Type B pancreatic cell (in vitro differentiated cells): ENCODE measurements around the gene BBS7. TPM values are rescaled to one million over a fixed set of nuclear protein-coding genes. Genes with fewer than 3 reads are reported as not detected.

Experiments
- DNase-seq: peaks from one replicate; pipeline ENCODE4 v3.0.0; 2021; ENCODE audit warnings: mixed read lengths; ENCODE audit not compliant: unreplicated experiment; ENCODE audit errors: extremely low spot score
- H3K27ac Mint-ChIP-seq: 2 replicates; pipeline ENCODE4 v1.8.0; 2021; ENCODE audit warnings: mild to moderate bottlenecking, mixed read lengths
- H3K27me3 Mint-ChIP-seq: 2 replicates; pipeline ENCODE4 v1.8.0; 2021; ENCODE audit warnings: mixed read lengths
- H3K36me3 Mint-ChIP-seq: 2 replicates; pipeline ENCODE4 v1.8.0; 2021; ENCODE audit warnings: mixed read lengths
- H3K4me1 Mint-ChIP-seq: one replicate; pipeline ENCODE4 v1.8.0; 2021; ENCODE audit warnings: mixed read lengths; ENCODE audit not compliant: unreplicated experiment
- H3K4me3 Mint-ChIP-seq: 2 replicates; pipeline ENCODE4 v1.8.0; 2021; ENCODE audit warnings: mild to moderate bottlenecking, mixed read lengths
- H3K9me3 Mint-ChIP-seq: 2 replicates; pipeline ENCODE4 v1.8.0; 2021; ENCODE audit warnings: mixed read lengths
- CTCF ChIP-seq: fragments of 200-600 bp; sonication (generic); conservative IDR thresholded peaks from 2 replicates; pipeline ENCODE4 v1.5.0; 2021; ENCODE audit warnings: antibody characterized with exemption, mild to moderate bottlenecking
- long read RNA-seq: library from polyadenylated mRNA; unstranded; transcript quantifications from one replicate; pipeline ENCODE4 v2.0.0, GENCODE V29; 2020
- total RNA-seq: library from RNA; stranded (reverse); gene quantifications from 2 replicates; pipeline ENCODE4 v1.2.1, GENCODE V29; 2021; ENCODE audit warnings: low replicate concordance

BBS7 gene
- 19.0 and 26.0 TPM in 2 replicates for total RNA-seq
- long read RNA-seq, transcript BBS7-201 (19 exons, 3,752 nt) = minor isoform, 5 of 44 reads
- long read RNA-seq, transcript BBS7-202 (4 exons, 725 nt) = major isoform, 14 of 44 reads
- long read RNA-seq, transcript BBS7-204 (18 exons, 2,570 nt) = minor isoform, 6 of 44 reads
- long read RNA-seq, partial matches to known transcripts = 12 of 44 reads
- long read RNA-seq, other reads (novel, unspliced or antisense) = 7 of 44 reads

- peak within 1 kb of the TSS; percentile 94 for H3K27ac Mint-ChIP-seq
- H3K27me3 Mint-ChIP-seq = no peaks in the 10 kb centered on the region
- DNase-seq = peak; percentile 94
- TF ChIP-seq CTCF = no peak
- H3K36me3 Mint-ChIP-seq = peaks cover 21% of the 10 kb centered on the region
- peaks cover 12% of the 10 kb centered on the region for H3K4me1 Mint-ChIP-seq
- no peaks in the 10 kb centered on the region for H3K9me3 Mint-ChIP-seq
- H3K4me3 Mint-ChIP-seq = peak within 1 kb of the TSS; percentile 97
Measured at GRCh38 chr4:121869841-121870822, at the start of gene BBS7. Gene BBS7 (minus strand): TSS chr4:121870474. CDS start chr4:121870313, 161 bp downstream.

- H3K4me1 Mint-ChIP-seq = no peaks in the 10 kb centered on the region
- no peaks in the 10 kb centered on the region for H3K27me3 Mint-ChIP-seq
- no peak for DNase-seq
- H3K27ac Mint-ChIP-seq = no peak overlapping the region
- no peak overlapping the region for H3K4me3 Mint-ChIP-seq
- no peaks in the 10 kb centered on the region for H3K9me3 Mint-ChIP-seq
- no peaks in the 10 kb centered on the region for H3K36me3 Mint-ChIP-seq
- no peak for TF ChIP-seq CTCF
Measured at GRCh38 chr4:121913667-121914066, 43.4 kb upstream of the BBS7 start.

GRCh38 chr4:121908346-121908745 is 38.1 kb upstream of the BBS7 start:
- H3K27me3 Mint-ChIP-seq = peaks cover 4% of the 10 kb centered on the region
- no peak for DNase-seq
- no peak for TF ChIP-seq CTCF
- no peaks in the 10 kb centered on the region for H3K9me3 Mint-ChIP-seq
- H3K36me3 Mint-ChIP-seq = no peaks in the 10 kb centered on the region
- no peaks in the 10 kb centered on the region for H3K4me1 Mint-ChIP-seq
- H3K4me3 Mint-ChIP-seq = no peak overlapping the region
- no peak overlapping the region for H3K27ac Mint-ChIP-seq

- H3K27ac Mint-ChIP-seq = no peak overlapping the region
- TF ChIP-seq CTCF = peak; percentile 91
- no peak overlapping the region for H3K4me3 Mint-ChIP-seq
- peaks cover 17% of the 10 kb centered on the region for H3K27me3 Mint-ChIP-seq
- no peak for DNase-seq
- no peaks in the 10 kb centered on the region for H3K9me3 Mint-ChIP-seq
- H3K36me3 Mint-ChIP-seq = no peaks in the 10 kb centered on the region
- H3K4me1 Mint-ChIP-seq = no peaks in the 10 kb centered on the region
Measured at GRCh38 chr4:121900132-121900983, 30.1 kb upstream of the BBS7 start.

- Mint-ChIP-seq H3K27ac (no peak overlapping the region), H3K9me3 (no peaks in the 10 kb centered on the region), H3K36me3 (no peaks in the 10 kb centered on the region), H3K27me3 (peaks cover 15% of the 10 kb centered on the region), H3K4me1 (no peaks in the 10 kb centered on the region), H3K4me3 (no peak overlapping the region)
- DNase-seq = no peak
- no peak for TF ChIP-seq CTCF
Measured at GRCh38 chr4:121898150-121898549, 27.9 kb upstream of the BBS7 start.
